NCI-H2029 (cell line): ENCODE data around the gene KATNBL1.
A peak's percentile ranks its signal among the peaks of the same experiment; 100 is the strongest.

Experiments used
- DNase-seq: peaks from one replicate; lab custom pipeline; 2025; lab: John Stamatoyannopoulos, UW

The KATNBL1 gene

GRCh38 chr15:34116620-34117019, 93.3 kb downstream of the KATNBL1 start:
- DNase-seq, result no peak

GRCh38 chr15:34114739-34115138, 95.2 kb downstream of the KATNBL1 start:
- no peak for DNase-seq

DNA sequence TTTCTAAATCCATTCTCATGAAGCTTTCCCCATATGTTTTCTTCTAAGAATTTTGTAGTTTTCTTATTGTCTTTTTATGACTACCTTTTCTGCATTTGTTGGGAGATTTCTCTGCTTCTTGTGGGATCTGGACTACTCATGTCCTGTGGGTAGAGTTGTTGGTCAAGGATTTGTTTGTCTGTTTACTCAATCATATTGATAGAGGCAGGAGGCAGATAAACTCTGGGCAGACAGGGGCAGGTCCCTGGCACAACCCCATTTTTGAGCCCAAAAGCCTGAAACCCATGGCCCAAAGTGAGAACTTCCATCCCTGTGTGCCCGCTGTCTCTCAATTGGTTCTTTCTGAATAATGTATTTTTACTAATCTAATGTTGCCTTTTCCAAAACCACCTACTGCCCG, 95.7 kb downstream of the KATNBL1 start:
- DNase-seq, result no peak

- DNase-seq, result no peak
Observed at GRCh38 chr15:34111488-34111887, 98.4 kb downstream of the KATNBL1 start.

- no peak for DNase-seq
Observed at GRCh38 chr15:34109797-34110663, 99.9 kb downstream of the KATNBL1 start.

GRCh38 chr15:34107315-34107714, 102.6 kb downstream of the KATNBL1 start:
- DNase-seq, result no peak

GRCh38 chr15:34106423-34106822, 103.5 kb downstream of the KATNBL1 start:
- DNase-seq, result no peak

DNA sequence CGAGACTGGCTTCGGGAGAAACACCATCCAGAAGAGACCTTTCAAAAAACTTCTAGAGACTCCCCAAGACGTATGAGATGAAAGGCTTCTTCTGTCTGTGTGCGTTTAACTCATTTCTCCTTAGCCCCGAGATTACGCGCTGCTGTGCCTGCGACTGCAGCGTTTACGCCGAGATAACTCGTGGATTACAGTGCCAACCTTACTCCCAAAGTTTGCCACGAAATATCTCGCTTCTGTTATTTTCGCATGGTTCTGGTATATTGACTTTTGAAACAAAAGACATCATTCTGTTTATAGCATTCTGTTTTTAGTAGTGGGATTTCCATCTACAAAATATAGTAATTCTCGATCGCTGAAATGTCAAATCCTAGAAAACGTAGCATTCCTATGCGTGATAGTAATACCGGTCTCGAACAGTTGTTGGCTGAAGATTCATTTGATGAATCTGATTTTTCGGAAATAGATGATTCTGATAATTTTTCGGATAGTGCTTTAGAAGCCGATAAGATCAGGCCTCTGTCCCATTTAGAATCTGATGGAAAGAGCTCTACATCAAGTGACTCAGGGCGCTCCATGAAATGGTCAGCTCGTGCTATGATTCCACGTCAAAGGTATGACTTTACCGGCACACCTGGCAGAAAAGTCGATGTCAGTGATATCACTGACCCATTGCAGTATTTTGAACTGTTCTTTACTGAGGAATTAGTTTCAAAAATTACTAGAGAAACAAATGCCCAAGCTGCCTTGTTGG, 107.5 kb downstream of the KATNBL1 start:
- DNase-seq, result no peak

DNA sequence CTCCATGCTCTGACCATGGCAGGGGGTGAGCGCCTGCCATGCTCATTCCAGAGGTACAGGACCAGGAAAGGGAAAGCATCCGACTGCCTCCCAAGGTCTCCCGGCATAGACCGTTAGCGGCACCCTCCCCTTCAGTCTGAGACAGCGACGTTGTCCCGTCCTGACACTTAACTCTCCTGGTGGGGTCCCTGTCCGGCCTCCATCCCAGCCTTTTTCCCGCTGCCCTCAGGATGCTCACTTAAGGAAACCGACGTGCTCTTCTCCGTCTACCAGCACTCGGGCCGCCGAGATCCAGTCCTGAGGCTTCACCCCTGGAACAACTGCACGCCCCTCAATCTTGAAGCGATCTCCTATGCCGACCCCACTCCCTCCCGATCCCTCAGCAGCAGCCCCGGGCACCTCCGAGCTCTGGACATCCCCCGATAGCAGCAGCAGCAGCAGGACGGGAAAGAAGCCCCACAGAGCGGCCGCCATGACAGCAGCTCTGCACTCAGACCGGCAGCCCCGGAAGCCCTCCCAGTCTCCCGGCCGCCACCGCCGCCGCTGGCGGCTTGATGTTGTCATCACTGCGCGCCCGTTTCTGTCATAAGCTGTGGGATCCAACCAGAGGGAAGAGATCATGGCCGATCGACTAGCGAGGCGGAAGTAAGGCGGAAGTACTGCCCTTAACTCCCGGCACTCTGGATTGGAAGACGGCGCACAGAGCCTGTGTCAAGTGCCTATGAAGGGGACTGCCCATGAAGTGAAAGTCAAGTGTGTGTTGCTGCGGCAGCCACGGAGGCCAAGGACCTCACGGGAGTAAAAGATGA, 108.3 kb downstream of the KATNBL1 start, which contains the start of the genes EMC7 and PGBD4:
Gene EMC7 (minus strand): TSS at position 497 of the 809 bp plus-strand sequence. CDS start 23 bp downstream, at position 474.
Gene PGBD4 (plus strand): TSS at position 718 of the 809 bp plus-strand sequence. CDS start 449 bp downstream, outside the sequence.
- peak; percentile 83 for DNase-seq

DNA sequence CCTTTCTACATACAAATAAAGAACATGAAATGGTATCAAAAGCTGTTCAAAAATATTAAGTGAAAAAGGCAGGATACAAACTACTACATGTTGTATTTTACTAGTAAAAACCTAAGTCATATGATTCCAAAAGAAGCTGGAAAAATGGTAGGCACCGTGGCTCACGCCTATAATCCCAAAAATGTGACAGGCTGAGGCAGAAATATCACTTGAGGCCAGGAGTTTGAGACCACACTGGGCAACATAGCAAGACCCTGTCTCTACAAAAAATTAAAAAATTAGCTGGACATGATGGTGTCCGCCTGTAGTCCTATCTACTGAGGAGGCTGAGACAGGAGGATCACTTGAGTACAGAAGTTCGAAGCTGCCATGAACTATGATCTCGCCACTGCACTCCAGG, 110.0 kb downstream of the KATNBL1 start:
- no peak for DNase-seq
